Panc1 (cell line): ENCODE data around the gene EDN3.

ENCODE experiments used
- POLR2AphosphoS5 ChIP-seq: IDR thresholded peaks from 2 replicates; pipeline ENCODE4 v1.6.1; 2012; ENCODE audit warnings: mild to moderate bottlenecking, low read depth, low read length, moderate library complexity
- SIN3A ChIP-seq: IDR thresholded peaks from 2 replicates; pipeline ENCODE4 v1.6.1; 2012; ENCODE audit warnings: low read depth, mild to moderate bottlenecking, low read length, moderate library complexity, borderline replicate concordance; ENCODE audit not compliant: insufficient read depth
- TCF7L2 ChIP-seq: IDR thresholded peaks from 2 replicates; pipeline ENCODE4 v1.6.1; 2011; ENCODE audit warnings: mild to moderate bottlenecking, low read depth, low read length, inconsistent platforms
- TF ChIP-seq, protein P1 (sequence below): fragments of 450-650 bp; IDR thresholded peaks from 2 replicates; pipeline ENCODE4 v1.5.1; 2017; ENCODE audit warnings: mild to moderate bottlenecking
- TF ChIP-seq, protein P2 (sequence below), 2 experiments: IDR thresholded peaks; 2 replicates each; pipeline ENCODE4 v1.6.1; 2011 to 2012; ENCODE audit warnings: low read depth in 2 of 2, control low read depth in 1 of 2, low read length in 1 of 2, mild to moderate bottlenecking in 1 of 2, moderate library complexity in 1 of 2; ENCODE audit not compliant: insufficient read depth in 1 of 2

DNA sequence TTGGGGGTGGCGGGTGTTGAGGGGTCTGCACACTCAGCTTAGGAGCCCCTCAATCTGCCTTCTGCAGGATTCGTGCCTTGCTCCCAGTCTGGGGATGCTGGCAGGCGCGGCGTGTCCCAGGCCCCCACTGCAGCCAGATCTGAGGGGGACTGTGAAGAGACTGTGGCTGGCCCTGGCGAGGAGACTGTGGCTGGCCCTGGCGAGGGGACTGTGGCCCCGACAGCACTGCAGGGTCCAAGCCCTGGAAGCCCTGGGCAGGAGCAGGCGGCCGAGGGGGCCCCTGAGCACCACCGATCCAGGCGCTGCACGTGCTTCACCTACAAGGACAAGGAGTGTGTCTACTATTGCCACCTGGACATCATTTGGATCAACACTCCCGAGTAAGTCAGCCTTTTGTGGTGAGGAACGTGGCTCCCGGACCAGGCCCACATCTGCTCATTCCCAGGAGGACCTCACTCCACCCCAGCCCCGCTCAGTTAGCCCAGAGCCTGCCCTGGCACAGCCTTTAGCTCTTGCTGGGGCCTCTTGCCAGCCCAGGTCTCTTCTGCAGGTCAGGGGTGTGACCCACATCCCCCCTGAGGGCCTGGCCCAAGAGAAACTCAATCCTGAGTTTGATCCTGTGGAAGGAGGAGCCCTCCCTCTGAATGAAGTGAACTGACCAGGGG is 1.1 kb downstream of the EDN3 start:
- TF ChIP-seq, protein P1, sequence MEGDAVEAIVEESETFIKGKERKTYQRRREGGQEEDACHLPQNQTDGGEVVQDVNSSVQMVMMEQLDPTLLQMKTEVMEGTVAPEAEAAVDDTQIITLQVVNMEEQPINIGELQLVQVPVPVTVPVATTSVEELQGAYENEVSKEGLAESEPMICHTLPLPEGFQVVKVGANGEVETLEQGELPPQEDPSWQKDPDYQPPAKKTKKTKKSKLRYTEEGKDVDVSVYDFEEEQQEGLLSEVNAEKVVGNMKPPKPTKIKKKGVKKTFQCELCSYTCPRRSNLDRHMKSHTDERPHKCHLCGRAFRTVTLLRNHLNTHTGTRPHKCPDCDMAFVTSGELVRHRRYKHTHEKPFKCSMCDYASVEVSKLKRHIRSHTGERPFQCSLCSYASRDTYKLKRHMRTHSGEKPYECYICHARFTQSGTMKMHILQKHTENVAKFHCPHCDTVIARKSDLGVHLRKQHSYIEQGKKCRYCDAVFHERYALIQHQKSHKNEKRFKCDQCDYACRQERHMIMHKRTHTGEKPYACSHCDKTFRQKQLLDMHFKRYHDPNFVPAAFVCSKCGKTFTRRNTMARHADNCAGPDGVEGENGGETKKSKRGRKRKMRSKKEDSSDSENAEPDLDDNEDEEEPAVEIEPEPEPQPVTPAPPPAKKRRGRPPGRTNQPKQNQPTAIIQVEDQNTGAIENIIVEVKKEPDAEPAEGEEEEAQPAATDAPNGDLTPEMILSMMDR: no peak
- TF ChIP-seq POLR2AphosphoS5: no peak
- TF ChIP-seq SIN3A: no peak
- TF ChIP-seq, protein P2, sequence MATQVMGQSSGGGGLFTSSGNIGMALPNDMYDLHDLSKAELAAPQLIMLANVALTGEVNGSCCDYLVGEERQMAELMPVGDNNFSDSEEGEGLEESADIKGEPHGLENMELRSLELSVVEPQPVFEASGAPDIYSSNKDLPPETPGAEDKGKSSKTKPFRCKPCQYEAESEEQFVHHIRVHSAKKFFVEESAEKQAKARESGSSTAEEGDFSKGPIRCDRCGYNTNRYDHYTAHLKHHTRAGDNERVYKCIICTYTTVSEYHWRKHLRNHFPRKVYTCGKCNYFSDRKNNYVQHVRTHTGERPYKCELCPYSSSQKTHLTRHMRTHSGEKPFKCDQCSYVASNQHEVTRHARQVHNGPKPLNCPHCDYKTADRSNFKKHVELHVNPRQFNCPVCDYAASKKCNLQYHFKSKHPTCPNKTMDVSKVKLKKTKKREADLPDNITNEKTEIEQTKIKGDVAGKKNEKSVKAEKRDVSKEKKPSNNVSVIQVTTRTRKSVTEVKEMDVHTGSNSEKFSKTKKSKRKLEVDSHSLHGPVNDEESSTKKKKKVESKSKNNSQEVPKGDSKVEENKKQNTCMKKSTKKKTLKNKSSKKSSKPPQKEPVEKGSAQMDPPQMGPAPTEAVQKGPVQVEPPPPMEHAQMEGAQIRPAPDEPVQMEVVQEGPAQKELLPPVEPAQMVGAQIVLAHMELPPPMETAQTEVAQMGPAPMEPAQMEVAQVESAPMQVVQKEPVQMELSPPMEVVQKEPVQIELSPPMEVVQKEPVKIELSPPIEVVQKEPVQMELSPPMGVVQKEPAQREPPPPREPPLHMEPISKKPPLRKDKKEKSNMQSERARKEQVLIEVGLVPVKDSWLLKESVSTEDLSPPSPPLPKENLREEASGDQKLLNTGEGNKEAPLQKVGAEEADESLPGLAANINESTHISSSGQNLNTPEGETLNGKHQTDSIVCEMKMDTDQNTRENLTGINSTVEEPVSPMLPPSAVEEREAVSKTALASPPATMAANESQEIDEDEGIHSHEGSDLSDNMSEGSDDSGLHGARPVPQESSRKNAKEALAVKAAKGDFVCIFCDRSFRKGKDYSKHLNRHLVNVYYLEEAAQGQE (IDR thresholded peaks at IDR 0.05; ENCODE audit: insufficient read depth in 1 of 2, low read depth in 2 of 2, low read length in 1 of 2): no peak
- no peak for TF ChIP-seq TCF7L2
